A549 (cell line): ENCODE measurements around the gene PRKG1. TPM values are rescaled to one million over a fixed set of nuclear protein-coding genes. Genes with fewer than 3 reads are reported as not detected.

Source experiments
- ATAC-seq, 2 experiments: fragments of 200-7000 bp in 1 of 2; fragments of >200 bp in 1 of 2; cut with Nextera tagmentation in 1 of 2; cut with Tn5 transposase in 1 of 2; 3 replicates each; pipeline versions ENCODE4 v1.8.0 to v1.9.1; 2018 to 2020; ENCODE audit warnings: mild to moderate bottlenecking in 1 of 2, moderate library complexity in 1 of 2
- CTCF ChIA-PET: fragments of 300-600 bp; sonication (Branson Sonifier 250); formaldehyde crosslinking; extraction: SDS; loops from one replicate; lab custom pipeline; 2021; ENCODE audit warnings: antibody characterized with exemption, inconsistent platforms; lab: Yijun Ruan, JAX
- POLR2A ChIA-PET: fragments of 350-600 bp; formaldehyde crosslinking; extraction: SDS; loops from one replicate; lab custom pipeline; 2021; ENCODE audit warnings: antibody characterized with exemption, inconsistent platforms; lab: Yijun Ruan, JAX
- DNase-seq, 2 experiments: peaks; one replicate each; pipeline versions ENCODE4 v3.0.0 to v3.0.0-alpha.2; 2011 to 2016; ENCODE audit warnings: low read depth in 1 of 2, low spot score in 1 of 2
- FAIRE-seq: peaks from 2 replicates; lab custom pipeline; 2011; peaks lifted over from hg19 to GRCh38; lab: Jason Lieb, UNC
- H3K27ac ChIP-seq, 2 experiments: fragments of >200 bp; sonication (Bioruptor Twin); formaldehyde crosslinking; 3 replicates each; pipeline ENCODE4 v1.5.1; 2016 to 2017
- H3K4me1 ChIP-seq: fragments of >200 bp; sonication (Bioruptor Twin); formaldehyde crosslinking; 3 replicates; pipeline ENCODE4 v1.6.1; 2016
- H3K4me2 ChIP-seq: fragments of >200 bp; sonication (Bioruptor Twin); formaldehyde crosslinking; 3 replicates; pipeline ENCODE4 v1.6.1; 2016
- H3K4me3 ChIP-seq: fragments of >200 bp; sonication (Bioruptor Twin); formaldehyde crosslinking; 3 replicates; pipeline ENCODE4 v1.5.1; 2016
- H3K9me3 ChIP-seq: fragments of >200 bp; sonication (Bioruptor Twin); formaldehyde crosslinking; 3 replicates; pipeline ENCODE4 v1.6.1; 2016
- BCL3 ChIP-seq: fragments of >200 bp; sonication (Bioruptor Twin); formaldehyde crosslinking; IDR thresholded peaks from 3 replicates; pipeline ENCODE4 v1.6.1; 2016
- BHLHE40 ChIP-seq: IDR thresholded peaks from 2 replicates; pipeline ENCODE4 v1.6.1; 2012; ENCODE audit warnings: low read depth, low read length, inconsistent platforms
- CEBPB ChIP-seq, 2 experiments: fragments of >200 bp in 1 of 2; sonication (Bioruptor Twin) in 1 of 2; formaldehyde crosslinking in 1 of 2; IDR thresholded peaks; 2 replicates each; pipeline ENCODE4 v1.6.1; 2012 to 2016
- E2F6 ChIP-seq: IDR thresholded peaks from 2 replicates; pipeline ENCODE4 v1.6.1; 2012; ENCODE audit warnings: low read depth, borderline replicate concordance
- EHMT2 ChIP-seq: fragments of 200-600 bp; sonication (generic); IDR thresholded peaks from 2 replicates; pipeline ENCODE4 v1.6.1; 2016; ENCODE audit warnings: antibody characterized with exemption, low read depth, mild to moderate bottlenecking, moderate library complexity
- FOSL2 ChIP-seq, 2 experiments: fragments of 450-650 bp in 1 of 2; fragments of >200 bp in 1 of 2; sonication (Bioruptor Twin) in 1 of 2; formaldehyde crosslinking; IDR thresholded peaks; 2 replicates each; pipeline versions ENCODE4 v1.5.0 to v1.6.1; 2016 to 2020; ENCODE audit warnings: mild to moderate bottlenecking in 1 of 2, moderate library complexity in 1 of 2
- GATA3 ChIP-seq: IDR thresholded peaks from 2 replicates; pipeline ENCODE4 v1.6.1; 2012; ENCODE audit warnings: borderline replicate concordance
- HES2 ChIP-seq: fragments of >200 bp; sonication (Bioruptor Twin); formaldehyde crosslinking; IDR thresholded peaks from 2 replicates; pipeline ENCODE4 v1.6.1; 2016
- HEYL ChIP-seq: fragments of 250-450 bp; sonication (Bioruptor Pico); IDR thresholded peaks from 2 replicates; pipeline ENCODE4 v1.8.0; 2021; ENCODE audit warnings: mild to moderate bottlenecking, moderate library complexity
- JUNB ChIP-seq: fragments of >200 bp; sonication (Bioruptor Twin); formaldehyde crosslinking; IDR thresholded peaks from 2 replicates; pipeline ENCODE4 v1.6.1; 2016
- NFE2L2 ChIP-seq: fragments of 150-350 bp; conservative IDR thresholded peaks from 2 replicates; pipeline ENCODE4 v1.6.1; 2014; ENCODE audit warnings: low read length
- NPAS2 ChIP-seq: fragments of 250-450 bp; sonication (Bioruptor Pico); IDR thresholded peaks from 2 replicates; pipeline ENCODE4 v1.8.0; 2022; ENCODE audit warnings: mild to moderate bottlenecking, moderate library complexity, borderline replicate concordance
- PHF8 ChIP-seq: fragments of 200-600 bp; sonication (generic); IDR thresholded peaks from 2 replicates; pipeline ENCODE4 v1.6.1; 2016; ENCODE audit warnings: low read depth, mild to moderate bottlenecking, antibody characterized with exemption, moderate library complexity, borderline replicate concordance
- RARB ChIP-seq: fragments of 250-450 bp; sonication (Bioruptor Pico); IDR thresholded peaks from 2 replicates; pipeline ENCODE4 v1.8.0; 2021; ENCODE audit warnings: mild to moderate bottlenecking, moderate library complexity
- SREBF2 ChIP-seq: fragments of 450-650 bp; IDR thresholded peaks from 2 replicates; pipeline ENCODE4 v1.6.1; 2014; ENCODE audit warnings: mild to moderate bottlenecking, moderate library complexity
- ZNF302 ChIP-seq: fragments of 250-450 bp; sonication (Bioruptor Pico); IDR thresholded peaks from 2 replicates; pipeline ENCODE4 v1.9.0; 2021; ENCODE audit warnings: inconsistent platforms, mild to moderate bottlenecking, moderate library complexity
- WGBS: methylation state at CpG from one replicate; pipeline ENCODE4 v1.1.6; 2017; ENCODE audit errors: missing lambda C conversion rate; 5-methylcytosine and 5-hydroxymethylcytosine counted together
- polyA plus RNA-seq, 4 experiments: library from polyadenylated mRNA; depleted of rRNA in 3 of 4; stranded (reverse); fragments of >200 nt; fragmentation: RNase III in 1 of 4; extraction: RNeasy Plus Mini Kit Qiagen cat#74134 plus additional on column Dnase treatment in 1 of 4; gene quantifications; 2 replicates in 3 of 4; 3 replicates in 1 of 4; pipeline ENCODE4 v1.2.3, GENCODE V29; 2011 to 2017

Gene PRKG1
- polyA plus RNA-seq, 2 of the 4 experiments (the other 2 are of a cell fraction) = not detected

GRCh38 chr10:52326382-52326781, 1252.1 kb downstream of the PRKG1 start (continued):
- TF ChIP-seq E2F6 (no peak), EHMT2 (no peak), PHF8 (no peak), NFE2L2 (no peak), HES2 (no peak), ZNF302 (CRISPR knock-in tag) (no peak)

- ATAC-seq (peak in 1 of 2 experiments; percentile 54; a peak in 3 of 6 replicates), DNase-seq (no peak)
- POLR2A ChIA-PET = no interaction called here
- H3K9me3 ChIP-seq = no peaks in the 10 kb centered on the region
- peak overlapping the region; percentile 60; the same call in 1 of the 3 replicates for H3K4me2 ChIP-seq
- WGBS = 76% methylated on average over 3 of the region's 3 CpGs
- H3K27ac ChIP-seq = peak overlapping the region; percentile 68 to 70
- H3K4me3 ChIP-seq = no peak overlapping the region
- peaks cover 47% of the 10 kb centered on the region for H3K4me1 ChIP-seq
- TF ChIP-seq HEYL (CRISPR knock-in tag) (no peak), RARB (no peak)
- TF ChIP-seq, all 56 proteins: peak for 0
- CTCF ChIA-PET = interaction anchor here (0.7 to 1.5 kb wide), 3 partner anchors 17 to 142 kb away, joined by 3 read pairs; partner anchors contain the start of gene DKK1
- no peak for FAIRE-seq
These were observed 1257.5 kb downstream of the PRKG1 start for GRCh38 chr10:52331638-52332364.

GRCh38 chr10:52332815-52333214, 1258.5 kb downstream of the PRKG1 start:
- Histone ChIP-seq H3K4me3 (no peak overlapping the region), H3K4me1 (peaks cover 47% of the 10 kb centered on the region), H3K9me3 (no peaks in the 10 kb centered on the region), H3K27ac (peak overlapping the region; percentile 68 to 70), H3K4me2 (peak overlapping the region; percentile 60)
- TF ChIP-seq EHMT2 (no peak), SREBF2 (no peak), BHLHE40 (no peak), JUNB (no peak), GATA3 (peak; percentile 48; the same call in 1 of the 2 replicates), BCL3 (no peak), CEBPB (IDR thresholded peaks at IDR 0.05) (peak in 1 of 2 experiments; percentile 2; a peak in 1 of 4 replicates)
- POLR2A ChIA-PET = no interaction called here
- ATAC-seq = peak in 1 of 2 experiments; percentile 70; a peak in 2 of 6 replicates
- FAIRE-seq = no peak
- DNase-seq = peak in 1 of 2 experiments; percentile 25
- WGBS = 22% methylated on average over 5 of the region's 5 CpGs
- CTCF ChIA-PET = interaction anchor here (1.4 kb wide), 1 partner anchor 19 kb away, joined by 3 read pairs; the partner anchor contains the start of gene DKK1

- Histone ChIP-seq H3K9me3 (no peaks in the 10 kb centered on the region), H3K4me1 (peaks cover 43% of the 10 kb centered on the region), H3K4me2 (peak overlapping the region; percentile 67), H3K27ac (peak overlapping the region in 1 of 2 experiments; percentile 68; a peak in 3 of 6 replicates), H3K4me3 (no peak overlapping the region)
- CTCF ChIA-PET = interaction anchor here (1.3 to 1.8 kb wide), 2 partner anchors 19 to 34 kb away, joined by 3 to 5 read pairs; no protein-coding TSS in a partner anchor
- ATAC-seq (no peak), FAIRE-seq (no peak), DNase-seq (peak; percentile 14 to 33)
- TF ChIP-seq NPAS2 (CRISPR knock-in tag) (no peak), CEBPB (IDR thresholded peaks at IDR 0.05) (no peak), FOSL2 (IDR thresholded peaks at IDR 0.05) (peak; percentile 42; the same call in 1 of the 2 replicates), FOSL2 (CRISPR knock-in tag; IDR thresholded peaks at IDR 0.05) (peak; percentile 51; the same call in 1 of the 2 replicates)
- 38% methylated on average over 1 of the region's 1 CpG for WGBS
- POLR2A ChIA-PET = no interaction called here
These were observed 1260.3 kb downstream of the PRKG1 start for GRCh38 chr10:52334595-52334994.
